Stomach (tissue), 19 donors: ENCODE results near the gene MLST8. TPM values are rescaled to one million over a fixed set of nuclear protein-coding genes. Genes with fewer than 3 reads are reported as not detected.

Source experiments
- DNase-seq, 2 donors: peaks; one replicate each; pipeline versions ENCODE4 v3.0.0 to v3.0.0-alpha.2; 2013 to 2019
- H3K27ac ChIP-seq, 5 donors: fragments of 200-600 bp in 4 of 5; sonication (generic) in 4 of 5; one replicate each; pipeline ENCODE4 v1.5.1; 2013 to 2019; ENCODE audit warnings: mild to moderate bottlenecking in 1 of 5, moderate library complexity in 1 of 5
- H3K27me3 ChIP-seq, 3 donors: fragments of 200-600 bp; sonication (generic); one replicate each; pipeline ENCODE4 v1.5.1; 2017 to 2019; ENCODE audit warnings: mixed run types in 1 of 3
- H3K36me3 ChIP-seq, 4 donors: fragments of 200-600 bp; sonication (generic); 1 replicate in 3 of 4; 2 replicates in 1 of 4; pipeline ENCODE4 v1.5.1; 2016 to 2019
- H3K4me1 ChIP-seq, 4 donors: fragments of 200-600 bp; sonication (generic); one replicate each; pipeline ENCODE4 v1.5.1; 2016 to 2019
- H3K4me3 ChIP-seq, 4 donors: fragments of 200-600 bp; sonication (generic) in 3 of 4; one replicate each; pipeline ENCODE4 v1.5.1; 2016 to 2019; ENCODE audit warnings: mild to moderate bottlenecking in 1 of 4
- H3K9me3 ChIP-seq, 4 donors: fragments of 200-600 bp; sonication (generic); one replicate each; pipeline ENCODE4 v1.5.1; 2016 to 2019
- EP300 ChIP-seq: sonication (generic); formaldehyde crosslinking; IDR thresholded peaks from one replicate; pipeline ENCODE4 v1.6.1; 2017; ENCODE audit warnings: antibody characterized with exemption
- POLR2A ChIP-seq, 4 donors: fragments of 450-650 bp; IDR thresholded peaks; one replicate each; pipeline ENCODE4 v1.6.1; 2016; ENCODE audit warnings: antibody characterized with exemption in 4 of 4, control low read depth in 2 of 4, mild to moderate bottlenecking in 1 of 4, moderate library complexity in 1 of 4
- POLR2AphosphoS5 ChIP-seq, 3 donors: sonication (generic); formaldehyde crosslinking; IDR thresholded peaks; one replicate each; pipeline ENCODE4 v1.6.1; 2016; ENCODE audit warnings: antibody characterized with exemption in 3 of 3
- WGBS, 5 donors: extraction: QIAGEN DNeasy Blood & Tissue Kit in 3 of 5; methylation state at CpG; one replicate each; pipeline versions ENCODE4 v1.1.5 to v1.1.7; 2013 to 2018; 5-methylcytosine and 5-hydroxymethylcytosine counted together
- intact Hi-C: fragments of 100-400 bp; cut with DNase I; formaldehyde crosslinking; loops from one replicate; pipeline ENCODE4 v1.15.1; 2023; ENCODE audit warnings: low total_unique reads
- long read RNA-seq, 10 donors: transcript quantifications; one replicate each; lab custom pipeline, GENCODE V29; 2026
- polyA plus RNA-seq, 3 donors: library from polyadenylated mRNA; stranded (reverse); fragments of 200-250 nt; gene quantifications; one replicate each; pipeline ENCODE4 v1.2.3, GENCODE V29; 2013
- total RNA-seq, 5 donors: library from RNA; depleted of rRNA; stranded (reverse); fragments of >200 nt; gene quantifications; one replicate each; pipeline versions ENCODE4 v1.1.0 to v1.2.3, GENCODE V29; 2014 to 2016
- TF ChIP-seq, protein P1 (sequence below), 7 experiments: fragments of 450-650 bp in 4 of 7; fragments of 200-600 bp in 3 of 7; sonication (generic) in 3 of 7; IDR thresholded peaks; one replicate each; pipeline ENCODE4 v1.5.1; 2016 to 2019; ENCODE audit warnings: antibody characterized with exemption in 7 of 7, control low read depth in 2 of 7, mild to moderate bottlenecking in 1 of 7
- donor health status: healthy with polysubstance abuse.
- donor health status: Bipolar disorder and iron deficiency.
- donor health status: healthy.

Gene MLST8
- 100 to 1,000 TPM in 1 of 5 donors, 10 to 100 TPM in 3, 1 to 10 TPM in 1; 7.5 to 235 (median 56.2) TPM for total RNA-seq
- 10 to 100 TPM; 46.8 to 68.1 (median 55.3) TPM for polyA plus RNA-seq
- long read RNA-seq, donor 1, partial matches to known transcripts, result 0 of 5 reads
- long read RNA-seq, donor 1, other reads (novel, unspliced or antisense), result 0 of 5 reads
- long read RNA-seq, donor 2, transcript MLST8-232 (9 exons, 1,870 nt), result major isoform, 7 of 14 reads
- long read RNA-seq, donor 2, partial matches to known transcripts, result 0 of 14 reads
- long read RNA-seq, donor 2, other reads (novel, unspliced or antisense), result 0 of 14 reads
- long read RNA-seq, donor 3, partial matches to known transcripts, result 0 of 6 reads
- long read RNA-seq, donor 3, other reads (novel, unspliced or antisense), result 0 of 6 reads
- long read RNA-seq, donor 4, partial matches to known transcripts, result 0 of 1 reads
- long read RNA-seq, donor 4, other reads (novel, unspliced or antisense), result 0 of 1 reads
- long read RNA-seq, donor 5, partial matches to known transcripts, result 0 of 6 reads
- long read RNA-seq, donor 5, other reads (novel, unspliced or antisense), result 0 of 6 reads
- long read RNA-seq, donor 6, transcript MLST8-215 (9 exons, 1,861 nt), result major isoform, 8 of 28 reads
- long read RNA-seq, donor 6, transcript MLST8-232 (9 exons, 1,870 nt), result major isoform, 8 of 28 reads
- long read RNA-seq, donor 6, partial matches to known transcripts, result 0 of 28 reads
- long read RNA-seq, donor 6, other reads (novel, unspliced or antisense), result 0 of 28 reads
- long read RNA-seq, donor 7, partial matches to known transcripts, result 0 of 12 reads
- long read RNA-seq, donor 7, other reads (novel, unspliced or antisense), result 0 of 12 reads
- long read RNA-seq, donor 8, transcript MLST8-232 (9 exons, 1,870 nt), result major isoform, 6 of 13 reads
- long read RNA-seq, donor 8, partial matches to known transcripts, result 0 of 13 reads
- long read RNA-seq, donor 8, other reads (novel, unspliced or antisense), result 0 of 13 reads
- long read RNA-seq, donor 9, partial matches to known transcripts, result 34 of 42 reads
- long read RNA-seq, donor 9, other reads (novel, unspliced or antisense), result 0 of 42 reads
- long read RNA-seq, donor 10, partial matches to known transcripts, result 0 of 5 reads
- long read RNA-seq, donor 10, other reads (novel, unspliced or antisense), result 0 of 5 reads

DNA sequence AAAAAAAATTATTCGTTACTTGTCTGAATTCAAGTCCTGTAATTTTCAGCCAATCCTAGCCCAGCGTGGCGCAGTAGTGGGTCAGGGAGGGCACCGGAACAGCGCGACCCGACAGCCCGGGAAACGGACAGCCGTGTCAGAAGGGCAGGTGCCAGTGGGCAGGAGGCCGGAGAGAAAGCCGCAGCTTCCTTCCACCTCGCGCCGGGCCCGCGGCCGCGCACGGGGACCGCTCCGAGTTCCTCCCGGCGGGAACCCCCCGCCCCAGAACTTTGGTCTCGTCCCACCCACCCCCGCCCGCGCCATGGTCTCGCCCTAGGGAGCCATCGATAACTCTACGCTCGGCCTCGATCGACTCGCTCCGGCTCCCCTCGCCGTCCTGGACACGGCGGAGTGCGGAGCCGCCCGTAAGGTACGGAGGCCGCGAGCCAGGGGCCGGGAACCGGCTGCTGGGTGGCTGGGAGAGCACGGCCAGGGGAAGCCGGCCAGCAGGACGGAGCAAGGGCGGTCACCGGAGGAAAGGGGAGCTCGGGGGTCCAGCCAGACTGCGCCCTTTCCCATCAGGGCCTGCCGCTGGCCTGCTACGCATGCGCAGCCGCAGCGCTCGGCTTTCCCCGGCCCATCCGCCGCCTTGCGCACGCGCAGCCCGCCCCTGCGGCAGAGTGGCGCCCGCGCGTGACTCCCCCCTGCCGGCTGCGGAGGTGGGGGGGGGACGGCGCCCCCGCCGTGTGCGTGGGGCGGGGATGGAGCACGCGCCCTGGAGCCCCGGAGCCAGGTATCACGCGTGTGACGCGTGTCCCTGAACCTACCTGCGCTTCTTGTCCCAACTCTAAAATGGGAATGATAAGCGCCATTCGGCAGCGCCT lies at the start of gene MLST8:
Gene MLST8 (plus strand): TSS at position 351 of the 863 bp plus-strand sequence. CDS start 632 bp downstream, outside the sequence.
- TF ChIP-seq POLR2AphosphoS5 (IDR thresholded peaks at IDR 0.05) (peak; percentile 41 to 90 (median 77)), POLR2A (IDR thresholded peaks at IDR 0.05) (no peak)
- TF ChIP-seq, protein P1, sequence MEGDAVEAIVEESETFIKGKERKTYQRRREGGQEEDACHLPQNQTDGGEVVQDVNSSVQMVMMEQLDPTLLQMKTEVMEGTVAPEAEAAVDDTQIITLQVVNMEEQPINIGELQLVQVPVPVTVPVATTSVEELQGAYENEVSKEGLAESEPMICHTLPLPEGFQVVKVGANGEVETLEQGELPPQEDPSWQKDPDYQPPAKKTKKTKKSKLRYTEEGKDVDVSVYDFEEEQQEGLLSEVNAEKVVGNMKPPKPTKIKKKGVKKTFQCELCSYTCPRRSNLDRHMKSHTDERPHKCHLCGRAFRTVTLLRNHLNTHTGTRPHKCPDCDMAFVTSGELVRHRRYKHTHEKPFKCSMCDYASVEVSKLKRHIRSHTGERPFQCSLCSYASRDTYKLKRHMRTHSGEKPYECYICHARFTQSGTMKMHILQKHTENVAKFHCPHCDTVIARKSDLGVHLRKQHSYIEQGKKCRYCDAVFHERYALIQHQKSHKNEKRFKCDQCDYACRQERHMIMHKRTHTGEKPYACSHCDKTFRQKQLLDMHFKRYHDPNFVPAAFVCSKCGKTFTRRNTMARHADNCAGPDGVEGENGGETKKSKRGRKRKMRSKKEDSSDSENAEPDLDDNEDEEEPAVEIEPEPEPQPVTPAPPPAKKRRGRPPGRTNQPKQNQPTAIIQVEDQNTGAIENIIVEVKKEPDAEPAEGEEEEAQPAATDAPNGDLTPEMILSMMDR (IDR thresholded peaks at IDR 0.05), result peak in 1 of 7 experiments; percentile 27
- intact Hi-C loops, result loop anchor here (10.0 kb wide), 1 partner anchor 49 kb away; the partner anchor contains the start of gene ECI1
- Histone ChIP-seq H3K9me3 (no peaks in the 10 kb centered on the region), H3K4me1 (peaks cover 12 to 28% (median 22%) of the 10 kb centered on the region in 4 donors), H3K27me3 (no peaks in the 10 kb centered on the region), H3K4me3 (peak within 1 kb of the TSS; percentile 65 to 75 (median 69)), H3K36me3 (peaks cover 29 to 39% (median 37%) of the 10 kb centered on the region in 4 donors), H3K27ac (peak within 1 kb of the TSS; percentile 95 to 99 (median 96))
- 0 to 1% (median 0%) methylated on average over 14 to 93 of the region's 93 CpGs for WGBS, 5 donors
- peak; percentile 87 to 96 for DNase-seq

GRCh38 chr16:2155977-2156848 lies 49.0 kb upstream of the MLST8 start:
- intact Hi-C loops, result no loop called here
- no peaks in the 10 kb centered on the region for H3K9me3 ChIP-seq
- H3K27ac ChIP-seq, result peak overlapping the region; percentile 88 to 97 (median 89)
- H3K27me3 ChIP-seq, result no peaks in the 10 kb centered on the region
- TF ChIP-seq EP300, result no peak
- TF ChIP-seq, protein P1 (IDR thresholded peaks at IDR 0.05), result no peak
- no peak for TF ChIP-seq POLR2AphosphoS5 (IDR thresholded peaks at IDR 0.05)
- TF ChIP-seq POLR2A (IDR thresholded peaks at IDR 0.05), result no peak
- peak in 1 of 2 donors; percentile 76 for DNase-seq
- 3 to 6% (median 4%) methylated on average over 32 to 46 of the region's 47 CpGs for WGBS, 5 donors
- H3K4me3 ChIP-seq, result peak overlapping the region; percentile 66 to 90 (median 83)
- H3K36me3 ChIP-seq, result peaks cover 7 to 12% (median 9%) of the 10 kb centered on the region in 4 donors
- peaks cover 78 to 92% (median 90%) of the 10 kb centered on the region in 4 donors for H3K4me1 ChIP-seq

- H3K27ac ChIP-seq, result peak overlapping the region; percentile 72 to 97 (median 89)
- peaks cover under 1 to 9% (median 3%) of the 10 kb centered on the region in 4 donors for H3K36me3 ChIP-seq
- H3K27me3 ChIP-seq, result no peaks in the 10 kb centered on the region
- H3K4me3 ChIP-seq, result peak overlapping the region; percentile 66 to 90 (median 83)
- intact Hi-C loops, result no loop called here
- H3K9me3 ChIP-seq, result no peaks in the 10 kb centered on the region
- 49 to 61% (median 57%) methylated on average over 5 of the region's 5 CpGs for WGBS, 5 donors
- peaks cover 75 to 92% (median 90%) of the 10 kb centered on the region in 4 donors for H3K4me1 ChIP-seq
- no peak for DNase-seq
- TF ChIP-seq POLR2A (IDR thresholded peaks at IDR 0.05) (no peak), POLR2AphosphoS5 (IDR thresholded peaks at IDR 0.05) (no peak), EP300 (no peak)
- TF ChIP-seq, protein P1 (IDR thresholded peaks at IDR 0.05), result no peak
Observed at GRCh38 chr16:2156849-2157224, 48.4 kb upstream of the MLST8 start.
